ENCODE data around the gene NBAS. TPM values are rescaled to one million over a fixed set of nuclear protein-coding genes. Genes with fewer than 3 reads are reported as not detected.

The NBAS gene
- total and polyA plus RNA-seq, 7 donors: 19.5 to 52.8 (median 27.0) TPM

DNA sequence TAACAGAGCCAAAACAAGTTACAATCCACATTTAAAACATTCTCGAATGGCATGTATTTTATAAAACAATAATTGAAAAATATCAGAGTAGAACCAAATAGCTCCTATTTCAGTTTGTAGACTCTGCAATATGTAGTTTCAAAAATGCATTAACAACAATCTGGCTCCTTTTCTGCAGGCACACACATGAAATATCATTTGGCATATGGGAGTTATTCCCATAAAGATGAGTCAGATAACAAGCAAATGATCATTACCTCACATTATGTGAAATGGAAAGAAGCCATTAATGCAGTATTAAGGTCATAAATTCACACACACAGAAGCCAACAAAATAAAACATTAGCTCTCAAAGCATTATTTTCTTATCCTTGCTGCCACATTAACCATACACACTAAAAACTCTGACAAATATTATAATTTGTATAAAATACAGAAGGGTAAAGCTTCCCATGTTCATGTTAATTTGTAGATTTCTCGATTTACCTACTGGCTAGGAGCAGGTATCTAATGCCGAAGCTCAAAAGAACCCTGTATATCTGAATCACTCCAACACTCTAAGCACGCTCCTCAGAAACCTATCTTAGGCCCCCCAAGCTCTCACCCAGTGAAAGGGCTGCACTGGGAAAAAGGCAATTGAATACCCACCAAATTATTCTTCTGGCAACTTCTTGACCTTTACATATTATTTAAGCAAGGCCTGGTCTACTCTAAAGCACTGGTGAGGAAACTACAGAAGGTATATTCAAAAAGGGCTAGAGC lies 13.8 kb downstream of the NBAS start:
- no peak for DNase-seq
- Histone ChIP-seq H3K36me3 (ENCODE audit: insufficient read depth in 1 of 2, low read depth in 1 of 2) (peaks cover 2 to 46% of the 10 kb centered on the region in 2 donors), H3K4me3 (no peak overlapping the region), H3K27me3 (ENCODE audit: insufficient read depth in 3 of 3, low read length in 2 of 3) (no peaks in the 10 kb centered on the region), H3K4me1 (no peaks in the 10 kb centered on the region), H3K27ac (no peak overlapping the region), H3K9me3 (no peaks in the 10 kb centered on the region)
- WGBS, 3 donors: 93 to 98% (median 95%) methylated on average over 4 of the region's 4 CpGs
- ATAC-seq: no peak
- TF ChIP-seq, protein P1, sequence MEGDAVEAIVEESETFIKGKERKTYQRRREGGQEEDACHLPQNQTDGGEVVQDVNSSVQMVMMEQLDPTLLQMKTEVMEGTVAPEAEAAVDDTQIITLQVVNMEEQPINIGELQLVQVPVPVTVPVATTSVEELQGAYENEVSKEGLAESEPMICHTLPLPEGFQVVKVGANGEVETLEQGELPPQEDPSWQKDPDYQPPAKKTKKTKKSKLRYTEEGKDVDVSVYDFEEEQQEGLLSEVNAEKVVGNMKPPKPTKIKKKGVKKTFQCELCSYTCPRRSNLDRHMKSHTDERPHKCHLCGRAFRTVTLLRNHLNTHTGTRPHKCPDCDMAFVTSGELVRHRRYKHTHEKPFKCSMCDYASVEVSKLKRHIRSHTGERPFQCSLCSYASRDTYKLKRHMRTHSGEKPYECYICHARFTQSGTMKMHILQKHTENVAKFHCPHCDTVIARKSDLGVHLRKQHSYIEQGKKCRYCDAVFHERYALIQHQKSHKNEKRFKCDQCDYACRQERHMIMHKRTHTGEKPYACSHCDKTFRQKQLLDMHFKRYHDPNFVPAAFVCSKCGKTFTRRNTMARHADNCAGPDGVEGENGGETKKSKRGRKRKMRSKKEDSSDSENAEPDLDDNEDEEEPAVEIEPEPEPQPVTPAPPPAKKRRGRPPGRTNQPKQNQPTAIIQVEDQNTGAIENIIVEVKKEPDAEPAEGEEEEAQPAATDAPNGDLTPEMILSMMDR (IDR thresholded peaks at IDR 0.05): no peak
- intact Hi-C loops (cut with DNase I): no loop called here

DNA sequence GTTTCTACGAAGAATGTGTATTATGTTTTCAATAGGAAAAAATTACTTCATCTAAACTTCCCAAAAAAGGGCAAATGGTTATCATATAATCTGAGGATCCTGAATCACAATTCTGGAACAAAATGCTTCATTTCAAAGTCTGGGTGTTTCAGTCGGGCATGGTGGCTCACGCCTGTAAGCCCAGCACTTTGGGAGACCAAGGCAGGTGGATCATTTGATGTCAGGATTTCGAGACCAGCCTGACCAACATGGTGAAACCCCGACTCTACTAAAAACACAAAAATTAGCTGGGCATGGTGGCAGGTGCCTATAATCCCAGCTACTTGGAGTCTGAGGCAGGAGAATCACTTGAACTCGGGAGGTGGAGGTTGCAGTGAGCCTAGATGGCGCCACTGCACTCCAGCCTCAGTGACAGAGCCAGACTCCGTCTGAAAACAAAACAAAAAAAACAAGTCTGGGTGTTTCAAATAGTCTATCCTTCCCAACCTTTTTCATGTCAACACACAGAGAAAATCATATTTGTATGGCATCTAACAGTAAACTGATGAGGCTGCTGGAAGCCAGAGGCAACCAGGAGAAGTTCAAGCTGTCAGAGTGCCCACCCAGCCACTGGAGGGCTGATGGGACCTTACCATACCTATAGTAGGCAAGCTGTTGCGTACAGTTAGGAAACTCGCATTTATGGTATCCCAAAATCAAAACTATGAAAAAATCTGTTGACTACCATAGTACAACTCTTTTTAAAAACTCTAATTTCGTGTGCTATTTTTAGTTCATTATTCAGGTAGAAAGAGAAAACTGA lies 14.6 kb downstream of the NBAS start:
- DNase-seq (no peak), ATAC-seq (no peak)
- Histone ChIP-seq H3K27ac (no peak overlapping the region), H3K4me1 (no peaks in the 10 kb centered on the region), H3K36me3 (ENCODE audit: insufficient read depth in 1 of 2, low read depth in 1 of 2) (peaks cover 1 to 38% of the 10 kb centered on the region in 2 donors), H3K4me3 (no peak overlapping the region), H3K9me3 (no peaks in the 10 kb centered on the region), H3K27me3 (ENCODE audit: insufficient read depth in 3 of 3, low read length in 2 of 3) (no peaks in the 10 kb centered on the region)
- intact Hi-C loops (cut with DNase I): no loop called here
- TF ChIP-seq, protein P1 (IDR thresholded peaks at IDR 0.05): no peak
- 88 to 90% (median 88%) methylated on average over 11 of the region's 11 CpGs for WGBS, 3 donors

DNA sequence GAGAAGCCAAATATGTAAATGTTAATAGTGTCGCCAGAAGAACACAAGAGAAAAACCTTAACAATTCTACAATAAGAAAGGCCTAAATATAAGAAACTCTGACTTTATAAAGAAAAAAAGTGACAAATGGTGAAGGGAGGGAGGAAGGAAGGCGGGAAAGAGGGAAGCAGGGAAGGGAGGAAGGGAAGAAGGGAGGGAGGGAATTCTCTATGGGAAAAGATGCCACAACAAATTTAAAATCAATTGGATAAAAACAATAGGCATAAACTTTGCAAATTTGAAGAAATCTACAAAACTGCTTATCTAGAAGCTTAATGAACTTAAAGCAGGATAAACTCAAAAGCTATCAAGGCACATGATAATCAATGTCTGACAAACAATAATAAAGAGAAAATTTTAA lies 16.9 kb downstream of the NBAS start:
- TF ChIP-seq, protein P1 (IDR thresholded peaks at IDR 0.05): no peak
- Histone ChIP-seq H3K36me3 (ENCODE audit: insufficient read depth in 1 of 2, low read depth in 1 of 2) (peaks cover 0 to 17% of the 10 kb centered on the region in 2 donors), H3K4me3 (no peak overlapping the region), H3K27me3 (ENCODE audit: insufficient read depth in 3 of 3, low read length in 2 of 3) (no peaks in the 10 kb centered on the region), H3K9me3 (no peaks in the 10 kb centered on the region), H3K4me1 (no peaks in the 10 kb centered on the region), H3K27ac (no peak overlapping the region)
- DNase-seq: no peak
- no peak for ATAC-seq
- WGBS, 3 donors: 93 to 95% (median 94%) methylated on average over 2 of the region's 2 CpGs
- intact Hi-C loops (cut with DNase I): no loop called here

DNA sequence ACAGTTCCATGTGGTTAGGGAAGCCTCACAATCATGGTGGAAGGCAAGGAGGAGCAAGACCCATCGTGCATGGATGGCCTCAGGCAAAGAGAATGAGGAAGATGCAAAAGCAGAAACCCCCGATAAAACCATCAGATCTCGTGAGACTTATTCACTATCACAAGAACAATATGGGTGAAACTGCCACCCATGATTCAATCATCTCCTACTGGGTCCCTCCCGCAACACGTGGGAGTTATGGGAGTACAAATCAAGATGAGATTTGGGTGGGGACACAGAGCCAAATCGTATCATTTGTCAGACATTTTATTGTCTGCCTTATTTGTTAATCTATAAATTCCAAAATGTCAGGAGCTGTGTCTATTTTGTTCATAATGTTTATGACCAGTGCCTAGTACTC lies 17.6 kb downstream of the NBAS start:
- Histone ChIP-seq H3K9me3 (no peaks in the 10 kb centered on the region), H3K4me1 (no peaks in the 10 kb centered on the region), H3K4me3 (no peak overlapping the region), H3K27ac (no peak overlapping the region), H3K36me3 (ENCODE audit: insufficient read depth in 1 of 2, low read depth in 1 of 2) (peaks cover 0 to 16% of the 10 kb centered on the region in 2 donors), H3K27me3 (ENCODE audit: insufficient read depth in 3 of 3, low read length in 2 of 3) (no peaks in the 10 kb centered on the region)
- WGBS, 3 donors: 95 to 98% (median 98%) methylated on average over 6 of the region's 6 CpGs
- no peak for ATAC-seq
- TF ChIP-seq, protein P1 (IDR thresholded peaks at IDR 0.05): no peak
- DNase-seq: no peak
- intact Hi-C loops (cut with DNase I): no loop called here

All from psoas muscle (tissue), 8 donors.